ENCODE data around the gene CMTM7. TPM values are rescaled to one million over a fixed set of nuclear protein-coding genes. Genes with fewer than 3 reads are reported as not detected.

The CMTM7 gene
- total and polyA plus RNA-seq, 10 of the 15 experiments (the other 5 are each of a cell fraction or from before 2014, with no cell fraction given): 3.7 to 36.4 (median 14.7) TPM

- POLR2A ChIA-PET: interaction anchor here (1.4 kb wide), 1 partner anchor 23 kb away, joined by 8 read pairs; no protein-coding TSS in a partner anchor
- Histone ChIP-seq H3K79me2 (ENCODE audit: control insufficient read depth, insufficient read depth, low read length) (no peaks in the 10 kb centered on the region), H3K4me2 (ENCODE audit: control insufficient read depth, insufficient read depth) (peak overlapping the region; percentile 93), H4K20me1 (ENCODE audit: control insufficient read depth, insufficient read depth) (no peaks in the 10 kb centered on the region; the same call in none of the 2 replicates), H3K27ac (ENCODE audit: control insufficient read depth, insufficient read depth) (no peak overlapping the region), H3K4me3 (peak overlapping the region; percentile 61), H3K4me1 (ENCODE audit: control insufficient read depth, insufficient read depth, low read length) (peaks cover 3% of the 10 kb centered on the region), H2AFZ (ENCODE audit: control insufficient read depth, low read depth, low read length) (peak overlapping the region; percentile 77), H3K9me3 (replicated peaks; ENCODE audit: control insufficient read depth, insufficient read depth, low read length) (no peaks in the 10 kb centered on the region; the same call in 2 of the 3 replicates), H3K9ac (ENCODE audit: control insufficient read depth, insufficient read depth, low read length) (peak overlapping the region; percentile 16; the same call in 1 of the 2 replicates), H3K27me3 (replicated peaks in 1 of 2; ENCODE audit: control insufficient read depth in 2 of 2, insufficient read depth in 2 of 2, low read length in 1 of 2) (peaks cover 0 to 3% of the 10 kb centered on the region in 2 experiments; a peak in 1 of 4 replicates), H3K36me3 (ENCODE audit: control insufficient read depth in 2 of 2, insufficient read depth in 2 of 2, low read length in 1 of 2) (no peaks in the 10 kb centered on the region)
- in situ Hi-C loops (cut with MboI): no loop called here
- peak; percentile 69 for FAIRE-seq
- RAD21 ChIA-PET (ENCODE audit: unreplicated experiment): interaction anchor here (0.7 to 8.9 kb wide), 11 partner anchors 10 to 67 kb away, joined by 3 to 57 read pairs (median 4); partner anchors contain the start of gene CMTM7
- intact Hi-C loops (cut with micrococcal nuclease; ENCODE audit: unreplicated experiment): loop anchor here (2.0 kb wide), 1 partner anchor 67 kb away; no protein-coding TSS in a partner anchor
- SMC1A ChIA-PET (ENCODE audit: uncharacterized antibody, unreplicated experiment): interaction anchor here (0.8 to 7.9 kb wide), 11 partner anchors 10 to 67 kb away, joined by 3 to 78 read pairs (median 6); partner anchors contain the start of gene CMTM7
- CTCF ChIA-PET: interaction anchor here (1.0 to 4.9 kb wide), 5 partner anchors 13 to 55 kb away, joined by 3 to 35 read pairs (median 4); no protein-coding TSS in a partner anchor
- WGBS (ENCODE audit: insufficient coverage, insufficient replicate concordance, low lambda C conversion rate, missing lambda C conversion rate): 1% methylated on average over 37 of the region's 41 CpGs
- peak; percentile 83 for ATAC-seq
- no peak for DNase-seq (ENCODE audit: low read depth, low spot score)
- no TSS peak for BruUV-seq (replicated peaks)
- TF ChIP-seq FOXK2 (IDR thresholded peaks at IDR 0.05) (no peak), CREM (IDR thresholded peaks at IDR 0.05; ENCODE audit: low read depth) (peak; percentile 22; the same call in 1 of the 2 replicates), NKRF (conservative IDR thresholded peaks at IDR 0.05) (peak; percentile 33; the same call in 1 of the 2 replicates), EGR1 (IDR thresholded peaks at IDR 0.05; ENCODE audit: borderline replicate concordance in 1 of 2, low read depth in 2 of 2, low read length in 2 of 2) (0 out of 3 replicates have a peak, but pooled peaks of 1 of the 2 experiments have one; percentile 20), RB1 (IDR thresholded peaks at IDR 0.05; ENCODE audit: borderline replicate concordance) (peak; percentile 32; the same call in 1 of the 2 replicates), TARDBP (IDR thresholded peaks at IDR 0.05; ENCODE audit: borderline replicate concordance) (no peak), GATAD2B (conservative IDR thresholded peaks at IDR 0.05; ENCODE audit: low read depth) (peak; percentile 68; the same call in 1 of the 2 replicates), IKZF2 (IDR thresholded peaks at IDR 0.05) (peak; percentile 25 to 29; a peak in 1 of 4 replicates), PAX5 (IDR thresholded peaks at IDR 0.05; ENCODE audit: borderline replicate concordance, low read depth, low read length) (0 out of 2 replicates have a peak, but pooled peaks have one; percentile 24), LARP7 (IDR thresholded peaks at IDR 0.05) (peak; percentile 72), TCF12 (IDR thresholded peaks at IDR 0.05; ENCODE audit: low read depth, low read length) (0 out of 2 replicates have a peak, but pooled peaks have one; percentile 22), CREB1 (IDR thresholded peaks at IDR 0.05; ENCODE audit: low read depth) (0 out of 2 replicates have a peak, but pooled peaks have one; percentile 30), EED (IDR thresholded peaks at IDR 0.05; ENCODE audit: low read depth) (0 out of 2 replicates have a peak, but pooled peaks have one; percentile 34), IKZF1 (conservative IDR thresholded peaks at IDR 0.05) (peak; percentile 86), KLF5 (IDR thresholded peaks at IDR 0.05; ENCODE audit: partially characterized antibody) (peak; percentile 25), ZBTB40 (IDR thresholded peaks at IDR 0.05; ENCODE audit: borderline replicate concordance) (no peak), BHLHE40 (IDR thresholded peaks at IDR 0.05; ENCODE audit: borderline replicate concordance in 1 of 2, low read depth in 2 of 2, low read length in 1 of 2) (peak; percentile 41 to 72; a peak in 3 of 4 replicates)
These were observed 10.0 kb downstream of the CMTM7 start for GRCh38 chr3:32401556-32402081.
